Measurements from ENCODE around the gene HIVEP2. TPM values are rescaled to one million over a fixed set of nuclear protein-coding genes. Genes with fewer than 3 reads are reported as not detected.

The HIVEP2 gene
- total and polyA plus RNA-seq, 2 experiments from 2014 or later: 8.3 to 21.0 TPM

DNA sequence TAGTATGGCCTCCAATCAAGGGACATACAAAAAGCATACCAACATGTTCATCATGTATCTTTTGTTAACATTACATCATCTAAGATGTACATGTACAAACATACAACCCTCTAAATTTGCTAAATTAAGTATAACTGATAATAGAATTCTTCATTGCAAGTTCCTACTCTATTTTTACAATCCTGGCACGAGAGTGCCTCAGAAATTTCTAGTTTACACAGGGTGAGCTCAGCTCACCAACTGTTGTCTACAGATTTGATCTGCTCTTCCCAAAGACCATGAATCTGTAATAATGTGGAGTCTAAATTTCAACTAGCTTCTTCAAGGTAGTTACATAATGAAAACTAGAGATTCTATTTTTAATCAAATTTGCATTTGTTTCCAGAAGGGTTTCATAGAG, 179.7 kb downstream of the HIVEP2 start:
- in situ Hi-C loops (cut with MboI): no loop called here
- peaks cover 46% of the 10 kb centered on the region for H3K36me3 ChIP-seq (ENCODE audit: low read depth)
- H3K27ac ChIP-seq: no peak overlapping the region
- H3K27me3 ChIP-seq (replicated peaks; ENCODE audit: insufficient read depth): no peaks in the 10 kb centered on the region
- H3K9me2 ChIP-seq (ENCODE audit: insufficient read depth): no peaks in the 10 kb centered on the region
- no peak overlapping the region for H3K9ac ChIP-seq
- H3K4me3 ChIP-seq: no peak overlapping the region
- DNase-seq: no peak
- H3K9me3 ChIP-seq (ENCODE audit: low read depth): no peaks in the 10 kb centered on the region
- no peak overlapping the region for H2AFZ ChIP-seq
- WGBS, 2 experiments (ENCODE audit: low coverage in 1 of 2, low lambda C conversion rate in 2 of 2, missing lambda C conversion rate in 2 of 2): 98 to 100% methylated on average over 1 of the region's 1 CpG
- H3K4me1 ChIP-seq (ENCODE audit: insufficient read depth): peaks cover 51% of the 10 kb centered on the region
- H3K79me2 ChIP-seq (ENCODE audit: insufficient read depth): peaks cover 31% of the 10 kb centered on the region
- TF ChIP-seq EZH2 (IDR thresholded peaks at IDR 0.05; ENCODE audit: insufficient read depth, poor library complexity, severe bottlenecking): no peak
- TF ChIP-seq EZH2phosphoT487 (IDR thresholded peaks at IDR 0.05; ENCODE audit: insufficient read depth, low read depth): no peak
- peaks cover 50% of the 10 kb centered on the region for H3F3A ChIP-seq (ENCODE audit: insufficient read depth)
- H3K4me2 ChIP-seq (ENCODE audit: unreplicated experiment): no peak overlapping the region
- no peaks in the 10 kb centered on the region for H4K20me1 ChIP-seq (ENCODE audit: insufficient read depth)

DNA sequence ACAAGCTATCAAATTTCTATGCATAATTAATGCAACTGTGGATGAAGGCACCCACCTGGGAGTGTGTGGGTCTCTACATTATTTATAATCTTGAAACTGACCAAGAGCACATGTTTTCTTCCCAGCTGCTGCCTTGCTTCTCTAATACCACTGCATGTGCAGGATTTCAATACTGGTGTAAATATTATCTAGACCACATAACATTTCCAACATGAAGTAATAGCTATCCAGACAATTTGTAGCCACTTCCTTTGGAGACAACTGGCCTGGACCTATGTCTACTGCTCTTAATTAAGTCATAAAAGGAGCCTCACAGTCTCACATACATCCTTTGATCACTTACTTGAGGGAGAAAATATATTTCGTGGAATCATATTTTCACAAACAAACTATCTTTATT, 180.7 kb downstream of the HIVEP2 start:
- in situ Hi-C loops (cut with MboI): no loop called here
- H3K27me3 ChIP-seq (replicated peaks; ENCODE audit: insufficient read depth): no peaks in the 10 kb centered on the region
- H2AFZ ChIP-seq: no peak overlapping the region
- peaks cover 61% of the 10 kb centered on the region for H3K4me1 ChIP-seq (ENCODE audit: insufficient read depth)
- no peaks in the 10 kb centered on the region for H4K20me1 ChIP-seq (ENCODE audit: insufficient read depth)
- peaks cover 60% of the 10 kb centered on the region for H3F3A ChIP-seq (ENCODE audit: insufficient read depth)
- H3K9me3 ChIP-seq (ENCODE audit: low read depth): no peaks in the 10 kb centered on the region
- H3K36me3 ChIP-seq (ENCODE audit: low read depth): peaks cover 45% of the 10 kb centered on the region
- WGBS, 2 experiments (ENCODE audit: low coverage in 1 of 2, low lambda C conversion rate in 2 of 2, missing lambda C conversion rate in 2 of 2): 86 to 90% methylated on average over 1 of the region's 1 CpG
- DNase-seq: no peak
- H3K4me3 ChIP-seq: no peak overlapping the region
- H3K9ac ChIP-seq: no peak overlapping the region
- H3K9me2 ChIP-seq (ENCODE audit: insufficient read depth): no peaks in the 10 kb centered on the region
- peak overlapping the region; percentile 22 for H3K4me2 ChIP-seq (ENCODE audit: unreplicated experiment)
- TF ChIP-seq EZH2phosphoT487 (IDR thresholded peaks at IDR 0.05; ENCODE audit: insufficient read depth, low read depth): no peak
- no peak for TF ChIP-seq EZH2 (IDR thresholded peaks at IDR 0.05; ENCODE audit: insufficient read depth, poor library complexity, severe bottlenecking)
- peak overlapping the region; percentile 79 for H3K27ac ChIP-seq
- H3K79me2 ChIP-seq (ENCODE audit: insufficient read depth): peaks cover 28% of the 10 kb centered on the region

DNA sequence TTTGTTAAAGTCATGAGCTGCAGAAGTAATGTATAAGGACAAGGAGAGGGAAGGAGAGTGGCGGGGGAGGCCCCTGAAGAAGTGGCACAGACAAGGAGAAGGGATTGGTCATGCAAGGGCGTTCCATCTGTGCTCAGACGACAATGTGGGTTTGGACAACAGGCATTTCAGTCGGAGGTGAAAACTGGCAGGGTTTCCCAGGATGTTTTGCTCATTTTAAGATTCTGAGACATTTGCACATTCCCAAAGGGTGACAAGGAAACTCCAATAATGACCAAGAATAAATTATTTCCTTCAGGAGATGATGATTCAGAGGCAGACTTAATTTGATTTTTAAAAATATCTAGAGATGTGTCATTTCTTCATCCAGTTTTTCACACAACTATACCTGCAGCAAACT, 181.8 kb downstream of the HIVEP2 start:
- Histone ChIP-seq H3K4me2 (ENCODE audit: unreplicated experiment) (peak overlapping the region; percentile 42), H3K4me1 (ENCODE audit: insufficient read depth) (peaks cover 67% of the 10 kb centered on the region), H3K27me3 (replicated peaks; ENCODE audit: insufficient read depth) (no peaks in the 10 kb centered on the region), H3K9me3 (ENCODE audit: low read depth) (no peaks in the 10 kb centered on the region), H3K9ac (peak overlapping the region; percentile 36; the same call in 1 of the 2 replicates), H3K79me2 (ENCODE audit: insufficient read depth) (peaks cover 29% of the 10 kb centered on the region), H3K9me2 (ENCODE audit: insufficient read depth) (no peaks in the 10 kb centered on the region), H4K20me1 (ENCODE audit: insufficient read depth) (no peaks in the 10 kb centered on the region), H2AFZ (no peak overlapping the region), H3K27ac (peak overlapping the region; percentile 79), H3K36me3 (ENCODE audit: low read depth) (peaks cover 38% of the 10 kb centered on the region), H3K4me3 (no peak overlapping the region), H3F3A (ENCODE audit: insufficient read depth) (peaks cover 67% of the 10 kb centered on the region)
- peak; percentile 89 for DNase-seq
- TF ChIP-seq EZH2 (IDR thresholded peaks at IDR 0.05; ENCODE audit: insufficient read depth, poor library complexity, severe bottlenecking) (no peak), EZH2phosphoT487 (IDR thresholded peaks at IDR 0.05; ENCODE audit: insufficient read depth, low read depth) (no peak)
- 6 to 14% methylated on average over 4 of the region's 4 CpGs for WGBS, 2 experiments (ENCODE audit: low coverage in 1 of 2, low lambda C conversion rate in 2 of 2, missing lambda C conversion rate in 2 of 2)
- in situ Hi-C loops (cut with MboI): no loop called here

DNA sequence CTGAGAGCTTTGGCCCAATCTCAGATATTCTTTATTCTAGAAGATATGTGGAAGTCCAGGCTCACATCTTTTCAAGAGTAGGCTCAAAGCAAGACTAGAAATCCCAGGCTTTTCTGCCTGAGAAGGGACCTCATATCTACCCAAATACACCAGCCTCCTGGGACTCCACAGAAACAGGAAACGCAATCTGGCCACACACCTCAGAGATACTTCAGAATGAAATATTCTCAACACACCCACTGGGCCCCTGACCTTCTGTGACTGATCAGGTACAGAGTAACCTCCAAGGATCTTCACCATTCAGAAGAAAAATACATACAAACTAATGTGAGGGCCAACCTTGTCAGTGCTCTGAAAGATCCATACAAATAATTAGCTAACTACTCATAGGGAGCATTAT, 183.2 kb downstream of the HIVEP2 start:
- no peaks in the 10 kb centered on the region for H3K9me3 ChIP-seq (ENCODE audit: low read depth)
- no peak overlapping the region for H3K4me3 ChIP-seq
- no peaks in the 10 kb centered on the region for H3K27me3 ChIP-seq (replicated peaks; ENCODE audit: insufficient read depth)
- H3K36me3 ChIP-seq (ENCODE audit: low read depth): peaks cover 25% of the 10 kb centered on the region
- no peak for TF ChIP-seq EZH2phosphoT487 (IDR thresholded peaks at IDR 0.05; ENCODE audit: insufficient read depth, low read depth)
- TF ChIP-seq EZH2 (IDR thresholded peaks at IDR 0.05; ENCODE audit: insufficient read depth, poor library complexity, severe bottlenecking): no peak
- H3K4me2 ChIP-seq (ENCODE audit: unreplicated experiment): no peak overlapping the region
- no peak for DNase-seq
- no peaks in the 10 kb centered on the region for H3K9me2 ChIP-seq (ENCODE audit: insufficient read depth)
- no peaks in the 10 kb centered on the region for H4K20me1 ChIP-seq (ENCODE audit: insufficient read depth)
- peaks cover 64% of the 10 kb centered on the region for H3F3A ChIP-seq (ENCODE audit: insufficient read depth)
- no peak overlapping the region for H2AFZ ChIP-seq
- no peak overlapping the region for H3K9ac ChIP-seq
- peaks cover 67% of the 10 kb centered on the region for H3K4me1 ChIP-seq (ENCODE audit: insufficient read depth)
- in situ Hi-C loops (cut with MboI): no loop called here
- H3K79me2 ChIP-seq (ENCODE audit: insufficient read depth): peaks cover 43% of the 10 kb centered on the region
- 95 to 100% methylated on average over 1 of the region's 1 CpG for WGBS, 2 experiments (ENCODE audit: low coverage in 1 of 2, low lambda C conversion rate in 2 of 2, missing lambda C conversion rate in 2 of 2)
- peak overlapping the region; percentile 79; the same call in 1 of the 2 replicates for H3K27ac ChIP-seq

DNA sequence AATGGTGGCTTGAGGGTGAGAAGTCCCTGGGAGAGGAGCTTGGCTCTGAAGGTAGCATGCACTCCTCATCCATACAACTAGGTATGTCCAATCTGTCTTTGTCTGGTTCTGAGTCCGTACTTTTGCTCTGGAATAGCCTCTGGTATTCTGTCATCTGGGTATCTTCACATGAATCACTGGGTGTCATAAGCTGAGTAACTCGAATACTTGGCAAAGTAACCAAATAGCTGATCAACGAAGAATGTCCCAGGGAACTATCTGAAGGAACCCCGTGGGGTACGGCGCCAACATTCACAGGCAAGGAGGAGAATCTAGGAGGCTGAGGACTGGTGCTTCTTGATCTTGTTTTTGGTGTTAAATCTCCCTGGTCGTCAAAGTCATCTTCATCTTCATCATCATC, 184.8 kb downstream of the HIVEP2 start:
- peaks cover 79% of the 10 kb centered on the region for H3K4me1 ChIP-seq (ENCODE audit: insufficient read depth)
- H3K4me3 ChIP-seq: 0 out of 2 replicates have a peak overlapping the region, but pooled peaks have one; percentile 8
- peak overlapping the region; percentile 37 for H3K4me2 ChIP-seq (ENCODE audit: unreplicated experiment)
- no peaks in the 10 kb centered on the region for H3K9me3 ChIP-seq (ENCODE audit: low read depth)
- peaks cover 62% of the 10 kb centered on the region for H3F3A ChIP-seq (ENCODE audit: insufficient read depth)
- in situ Hi-C loops (cut with MboI): no loop called here
- H3K27me3 ChIP-seq (replicated peaks; ENCODE audit: insufficient read depth): no peaks in the 10 kb centered on the region
- WGBS, 2 experiments (ENCODE audit: low coverage in 1 of 2, low lambda C conversion rate in 2 of 2, missing lambda C conversion rate in 2 of 2): 13 to 17% methylated on average over 7 of the region's 7 CpGs
- H3K9me2 ChIP-seq (ENCODE audit: insufficient read depth): no peaks in the 10 kb centered on the region
- peak overlapping the region; percentile 30 for H3K9ac ChIP-seq
- H2AFZ ChIP-seq: no peak overlapping the region
- peak; percentile 93 for DNase-seq
- TF ChIP-seq EZH2phosphoT487 (IDR thresholded peaks at IDR 0.05; ENCODE audit: insufficient read depth, low read depth) (no peak), EZH2 (IDR thresholded peaks at IDR 0.05; ENCODE audit: insufficient read depth, poor library complexity, severe bottlenecking) (no peak)
- peaks cover 19% of the 10 kb centered on the region for H3K36me3 ChIP-seq (ENCODE audit: low read depth)
- H3K79me2 ChIP-seq (ENCODE audit: insufficient read depth): peaks cover 44% of the 10 kb centered on the region
- H4K20me1 ChIP-seq (ENCODE audit: insufficient read depth): no peaks in the 10 kb centered on the region
- H3K27ac ChIP-seq: peak overlapping the region; percentile 74
